GM18505 (cell line): ENCODE results near the gene ARL14EP.

Experiments
- ATAC-seq: cut with Tn5 transposase; IDR thresholded peaks from one replicate; pipeline ENCODE4 v1.9.1; 2021; ENCODE audit not compliant: unreplicated experiment
- POLR2A ChIP-seq: IDR thresholded peaks from 4 replicates; pipeline ENCODE4 v1.6.1; 2011; ENCODE audit warnings: borderline replicate concordance; ENCODE audit not compliant: insufficient read depth, insufficient read length; ENCODE audit errors: extremely low read depth

Gene ARL14EP

GRCh38 chr11:30314625-30315024 lies 8.3 kb upstream of the ARL14EP start:
- TF ChIP-seq POLR2A, result no peak
- ATAC-seq, result no peak

DNA sequence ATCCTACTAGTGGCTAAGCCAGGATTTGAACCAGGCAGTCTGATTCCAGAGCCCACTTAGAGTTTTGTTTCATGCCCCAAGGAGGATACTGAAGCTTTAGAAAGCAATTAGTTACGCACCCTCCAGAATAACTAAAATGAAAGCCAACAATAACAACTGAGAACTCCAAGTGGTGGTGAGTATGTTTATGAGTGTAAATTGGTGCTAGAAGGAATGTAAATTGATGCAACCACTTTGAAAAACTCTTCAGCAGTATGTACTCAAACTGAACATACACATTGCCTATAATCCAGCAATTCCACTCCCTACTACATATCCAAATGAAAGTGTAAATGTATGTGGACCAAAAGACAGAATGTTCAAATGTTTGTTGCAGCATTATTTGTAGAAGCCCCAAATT lies 6.7 kb upstream of the ARL14EP start:
- no peak for ATAC-seq
- no peak for TF ChIP-seq POLR2A

- ATAC-seq, result peak; percentile 49
- no peak for TF ChIP-seq POLR2A
These were observed 5.9 kb upstream of the ARL14EP start for GRCh38 chr11:30317030-30317429.

DNA sequence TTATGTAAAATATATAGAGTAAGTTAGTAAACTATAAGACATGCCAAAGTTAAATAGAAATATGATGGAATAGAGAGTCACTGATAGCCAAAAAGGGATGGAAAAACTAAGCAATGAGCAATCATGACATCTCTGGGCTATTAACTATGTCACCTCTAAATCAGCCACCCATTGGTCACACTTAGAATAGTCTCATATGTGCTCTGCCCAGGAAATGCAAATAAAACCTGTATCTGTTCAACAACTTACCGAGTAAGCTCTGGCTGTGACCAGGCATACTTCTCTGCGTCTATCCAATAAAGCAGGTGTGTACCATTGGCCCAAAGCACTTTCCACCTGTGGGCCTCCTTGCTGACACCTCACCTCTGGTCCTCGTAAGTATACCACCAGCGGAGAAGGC lies 1.6 kb upstream of the ARL14EP start:
- TF ChIP-seq POLR2A, result no peak
- no peak for ATAC-seq

- no peak for ATAC-seq
- no peak for TF ChIP-seq POLR2A
These were observed 713 bp upstream of the ARL14EP start for GRCh38 chr11:30322191-30322590.

DNA sequence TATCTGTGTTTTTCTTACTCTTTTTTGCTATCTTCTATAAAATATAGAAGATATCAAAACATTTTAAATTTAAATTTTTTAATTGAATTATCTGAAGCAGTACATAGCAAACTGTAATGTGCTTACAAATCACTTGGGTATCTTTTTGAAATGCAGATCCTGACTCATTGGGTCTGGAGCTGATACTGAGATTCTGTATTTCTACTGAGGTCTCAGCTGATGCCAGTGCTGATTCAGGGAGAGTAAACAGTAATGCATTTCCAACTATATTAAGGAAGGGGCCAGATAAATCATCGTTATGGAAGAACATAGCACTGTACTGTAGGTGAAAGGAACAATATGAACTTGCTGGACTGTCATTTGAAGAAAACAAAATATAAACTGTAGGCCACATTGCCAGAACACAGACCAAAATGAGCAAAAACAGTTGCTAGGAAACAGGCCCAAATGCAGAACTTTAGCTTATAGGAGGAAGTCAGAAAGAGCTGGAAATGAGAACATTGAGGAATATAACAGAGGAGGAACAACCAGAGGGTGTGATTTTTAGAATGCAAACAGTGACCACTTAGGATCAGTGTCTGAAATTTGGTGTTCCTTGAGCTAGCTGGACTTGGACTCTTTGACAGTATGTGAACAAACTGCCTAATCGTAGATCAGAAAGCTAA lies 3.3 kb downstream of the ARL14EP start:
- ATAC-seq, result no peak
- no peak for TF ChIP-seq POLR2A

DNA sequence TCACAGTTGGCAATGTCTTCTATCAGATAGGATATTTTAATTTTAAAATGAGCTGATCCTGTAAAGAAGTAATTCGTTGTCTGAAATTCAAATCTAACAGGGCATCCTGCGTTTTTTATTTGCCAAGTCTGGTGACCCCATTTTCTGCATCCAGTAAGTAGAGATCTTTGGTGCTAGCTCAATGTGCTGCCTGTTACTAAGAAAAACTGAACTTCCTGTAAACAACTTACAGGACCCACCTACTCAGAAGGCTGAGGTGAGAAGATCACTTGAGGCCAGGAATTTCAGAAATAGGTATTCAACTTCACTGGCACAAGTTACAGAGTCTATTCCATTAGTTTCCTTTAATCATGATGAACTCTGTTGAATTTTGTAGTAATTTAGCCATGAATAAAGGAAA lies 4.0 kb downstream of the ARL14EP start:
- no peak for ATAC-seq
- TF ChIP-seq POLR2A, result no peak

DNA sequence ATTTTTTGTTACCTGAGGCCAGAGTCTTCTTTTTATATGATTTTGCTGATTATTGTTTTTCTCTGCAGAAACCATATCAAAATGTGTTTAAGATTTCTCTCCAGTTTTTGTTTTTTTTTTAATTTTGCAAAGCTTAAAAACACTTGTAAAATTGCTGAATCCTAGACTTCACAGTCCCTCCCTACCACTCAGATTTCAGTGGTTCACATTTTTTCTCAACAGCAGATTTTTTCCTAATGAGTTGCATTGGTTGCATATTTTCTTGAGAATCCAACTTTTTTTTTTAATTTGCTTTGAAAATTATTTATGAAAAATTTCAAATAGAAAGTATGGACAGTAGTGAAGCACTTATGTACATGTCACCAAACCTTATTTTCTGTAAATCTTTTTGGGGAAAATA lies 5.8 kb downstream of the ARL14EP start:
- ATAC-seq, result no peak
- no peak for TF ChIP-seq POLR2A

DNA sequence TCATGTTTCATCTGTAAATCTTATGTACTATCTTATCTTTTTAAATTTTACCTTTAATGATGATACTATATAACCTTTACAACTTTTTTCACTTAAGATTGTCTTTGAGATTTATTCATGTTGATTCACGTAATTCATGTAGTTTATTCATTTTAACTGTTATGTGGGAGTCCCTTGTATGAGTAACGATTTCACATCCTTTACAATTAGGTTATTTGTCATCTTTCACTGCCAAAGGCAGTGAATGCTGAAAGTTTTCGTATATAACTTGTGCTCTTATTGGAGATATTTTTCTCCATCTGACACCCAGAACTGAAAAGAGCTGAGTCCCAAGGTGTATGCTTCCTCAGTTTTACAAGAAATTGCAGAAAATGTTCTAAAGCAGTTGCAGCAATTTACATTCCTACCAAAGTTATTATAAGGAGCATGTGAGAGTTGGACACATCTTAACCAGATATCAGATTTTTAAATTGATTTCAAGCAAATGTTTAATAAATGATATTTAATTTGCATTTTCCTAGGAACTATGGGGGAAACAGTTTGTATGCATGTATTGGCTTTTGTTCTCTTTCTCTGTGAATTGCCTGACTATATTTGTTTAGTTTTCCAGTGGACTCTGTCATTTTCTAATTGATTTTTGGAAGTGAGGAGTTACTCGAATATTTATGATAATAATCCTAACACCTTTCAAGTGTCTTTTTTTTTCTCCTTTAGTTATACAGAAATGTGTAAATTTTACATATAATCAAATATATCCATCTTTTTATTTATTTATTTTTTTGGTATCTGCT lies 6.4 kb downstream of the ARL14EP start:
- TF ChIP-seq POLR2A, result no peak
- ATAC-seq, result no peak

DNA sequence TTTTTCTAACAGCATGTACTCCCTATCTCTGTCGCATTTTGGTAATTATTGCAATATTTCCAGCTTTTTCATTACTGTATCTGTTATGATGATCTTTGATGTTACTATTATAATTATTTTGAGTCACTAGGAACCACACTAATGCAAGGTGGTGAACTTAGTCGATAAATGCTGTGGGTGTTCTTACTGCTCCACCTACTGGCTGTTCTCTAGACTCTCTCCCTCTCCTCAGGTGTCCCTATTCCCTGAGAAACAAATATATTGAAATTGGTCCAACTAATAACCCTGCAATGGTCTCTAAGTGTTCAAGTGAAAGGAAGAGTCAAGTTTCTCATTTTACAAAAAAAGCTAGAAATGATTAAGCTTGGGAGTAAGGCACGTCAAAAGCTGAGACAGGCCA lies 10.5 kb downstream of the ARL14EP start:
- no peak for TF ChIP-seq POLR2A
- ATAC-seq, result no peak

- TF ChIP-seq POLR2A, result peak; percentile 40
These were observed 19.8 kb downstream of the ARL14EP start for GRCh38 chr11:30342736-30343166.

DNA sequence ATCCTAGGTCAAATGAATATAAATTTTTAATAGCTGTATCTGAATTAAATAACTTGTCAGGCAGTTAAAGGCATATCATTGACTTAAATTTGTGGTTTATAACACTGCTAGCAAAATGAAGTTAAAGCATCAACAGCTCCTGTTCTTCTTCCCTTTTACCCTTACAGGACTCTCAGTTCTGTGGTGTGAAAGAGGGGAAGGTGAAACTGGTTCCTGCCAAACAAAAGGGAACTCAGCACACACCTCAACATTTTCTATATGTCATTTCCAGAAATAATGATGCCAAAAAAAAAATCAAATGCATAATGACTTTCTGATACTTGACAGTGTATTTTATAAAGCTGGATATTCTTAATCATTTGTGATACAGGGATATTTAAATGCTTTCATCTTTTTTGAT lies 21.2 kb downstream of the ARL14EP start:
- peak; percentile 20 for ATAC-seq
- no peak for TF ChIP-seq POLR2A

More at GRCh38 chr11:30342736-30343166, 19.8 kb downstream of the ARL14EP start:
- ATAC-seq, result peak; percentile 97

DNA sequence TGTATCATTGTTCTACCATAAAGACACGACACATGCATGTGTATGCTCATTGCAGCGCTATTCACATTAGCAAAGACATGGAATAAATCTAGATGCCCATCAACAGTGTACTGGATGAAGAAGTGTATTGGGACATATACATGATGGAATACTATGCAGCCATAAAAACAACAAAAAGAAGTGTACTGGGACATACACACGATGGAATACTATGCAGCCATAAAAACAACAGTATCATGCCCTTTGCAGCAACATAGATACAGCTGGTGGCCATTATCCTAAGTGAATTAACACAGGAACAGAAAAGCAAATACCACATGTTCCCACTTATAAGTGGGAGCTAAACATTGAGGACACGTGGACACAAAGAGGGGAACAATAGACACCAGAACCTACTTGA lies 22.7 kb downstream of the ARL14EP start:
- no peak for ATAC-seq
- no peak for TF ChIP-seq POLR2A

DNA sequence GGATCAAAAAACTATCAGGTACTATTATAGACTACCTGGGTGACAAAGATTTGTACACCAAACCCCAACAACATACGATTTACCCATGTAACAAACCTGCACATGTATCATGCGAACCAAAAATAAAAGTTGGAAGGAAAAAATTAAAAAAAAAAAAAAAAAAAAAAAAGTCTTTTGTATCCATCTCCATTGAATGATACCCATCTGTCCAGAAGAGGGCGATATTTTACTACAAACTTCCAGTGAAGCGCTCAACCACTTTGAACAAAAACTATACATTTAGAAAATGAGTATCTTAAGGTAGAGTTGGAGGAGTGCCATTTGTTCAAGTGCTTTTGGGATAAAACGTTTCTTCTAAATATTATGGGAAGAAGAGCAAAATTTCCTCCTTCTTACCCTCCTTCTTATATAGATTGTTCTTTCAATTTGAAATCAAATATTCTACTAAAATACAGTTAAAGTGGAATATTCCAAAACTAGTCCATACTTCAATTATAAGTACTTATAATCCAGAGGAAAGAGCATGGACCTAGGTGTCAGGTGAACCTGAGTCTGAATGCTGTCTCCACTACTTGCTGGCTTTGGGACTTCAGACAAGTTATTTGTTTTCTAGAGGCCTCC lies 23.3 kb downstream of the ARL14EP start:
- no peak for TF ChIP-seq POLR2A
- ATAC-seq, result no peak
